ENCODE results near the gene SSH2.
"Not testable (repeated sequence)": the region's sequence is repeated elsewhere in the genome, so short reads cannot be mapped to it uniquely, and the experiment has no call there.

The SSH2 gene

GRCh38 chr17:29728490-29728889 is 201.5 kb downstream of the SSH2 start:
- DNase-seq, result no peak

DNA sequence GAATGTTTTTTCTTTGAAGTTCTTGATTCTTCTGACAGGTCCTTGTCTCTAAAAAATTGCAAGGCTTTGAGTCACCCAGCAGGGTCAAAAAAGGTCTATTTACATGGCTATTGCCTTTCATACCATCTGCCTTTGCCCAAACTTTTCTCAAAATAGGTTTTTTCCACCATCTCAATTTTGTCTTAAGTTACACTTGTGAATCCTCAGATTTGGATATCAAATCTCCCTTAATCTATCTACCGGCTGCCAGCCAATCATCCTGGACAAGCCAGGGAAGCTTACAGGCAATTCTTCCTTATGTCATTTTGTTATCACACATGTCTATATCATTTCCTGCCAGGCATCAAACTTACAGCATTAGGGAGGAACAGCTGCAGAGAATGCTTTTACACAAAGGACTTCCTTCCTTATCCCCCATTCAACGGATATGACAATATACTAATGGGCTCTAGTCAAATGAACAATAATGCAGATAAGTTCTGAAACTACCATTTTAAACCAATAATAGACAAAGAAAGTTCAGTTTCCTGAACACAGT is 203.2 kb downstream of the SSH2 start:
- DNase-seq, result no peak

- not testable (repeated sequence) for DNase-seq
Observed at GRCh38 chr17:29725408-29725807, 204.6 kb downstream of the SSH2 start.

DNA sequence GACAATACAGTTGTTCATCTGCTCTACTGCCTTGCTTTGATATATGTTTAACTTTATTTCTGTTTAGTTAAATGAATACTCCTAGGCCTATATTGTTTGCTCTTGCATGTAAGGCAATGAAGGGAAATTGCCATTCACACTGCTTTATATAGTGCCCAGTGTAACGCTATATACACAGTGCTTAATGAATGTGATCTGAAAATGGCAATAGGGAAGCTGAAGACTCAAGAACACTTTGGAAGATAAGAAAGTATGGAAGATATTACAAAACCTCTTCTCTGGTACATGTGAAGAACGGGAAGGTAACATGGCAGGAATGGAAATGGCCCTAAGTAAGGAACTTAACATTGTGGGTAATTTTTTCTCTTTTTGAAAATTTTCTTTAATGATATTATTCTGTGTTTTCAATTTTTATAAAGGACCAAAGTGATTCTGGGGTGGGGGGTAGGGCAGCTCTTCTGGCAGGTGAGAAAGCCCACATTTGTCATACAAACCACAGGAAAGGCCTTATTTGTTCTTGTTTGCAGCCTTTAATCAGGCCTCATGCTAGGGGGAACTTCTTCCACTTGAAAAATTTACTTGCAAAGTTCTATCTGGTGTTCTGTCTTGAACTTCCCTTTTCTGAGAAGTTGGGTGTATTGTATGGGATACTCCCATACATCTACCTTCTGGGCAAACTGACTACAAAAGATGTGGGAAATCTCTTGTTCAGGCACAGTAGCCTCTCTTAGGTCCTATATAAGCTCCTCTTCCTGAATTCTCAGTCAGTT is 206.6 kb downstream of the SSH2 start:
- DNase-seq, result no peak

- no peak for DNase-seq
Observed at GRCh38 chr17:29722411-29723198, 207.4 kb downstream of the SSH2 start.

- DNase-seq, result no peak
Observed at GRCh38 chr17:29720551-29720950, 209.5 kb downstream of the SSH2 start.

DNA sequence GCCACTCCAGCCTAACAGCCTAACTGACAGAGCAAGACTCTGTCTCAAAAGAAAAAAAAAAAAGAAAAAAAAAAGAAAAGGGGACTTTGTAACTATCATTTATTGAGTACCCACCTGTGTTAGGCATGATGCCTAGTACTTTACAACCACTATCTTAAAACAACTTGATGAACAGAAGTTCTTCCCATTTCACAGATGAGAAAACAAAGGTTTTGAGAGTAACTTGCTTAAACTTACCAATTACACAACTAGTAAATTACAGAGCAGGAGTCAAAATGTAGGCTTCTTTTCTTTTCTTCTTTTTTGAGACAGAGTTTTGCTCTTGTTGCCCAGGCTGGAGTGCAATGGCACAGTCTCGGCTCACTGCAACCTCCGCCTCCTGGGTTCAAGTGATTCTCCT is 210.6 kb downstream of the SSH2 start:
- no peak for DNase-seq

DNA sequence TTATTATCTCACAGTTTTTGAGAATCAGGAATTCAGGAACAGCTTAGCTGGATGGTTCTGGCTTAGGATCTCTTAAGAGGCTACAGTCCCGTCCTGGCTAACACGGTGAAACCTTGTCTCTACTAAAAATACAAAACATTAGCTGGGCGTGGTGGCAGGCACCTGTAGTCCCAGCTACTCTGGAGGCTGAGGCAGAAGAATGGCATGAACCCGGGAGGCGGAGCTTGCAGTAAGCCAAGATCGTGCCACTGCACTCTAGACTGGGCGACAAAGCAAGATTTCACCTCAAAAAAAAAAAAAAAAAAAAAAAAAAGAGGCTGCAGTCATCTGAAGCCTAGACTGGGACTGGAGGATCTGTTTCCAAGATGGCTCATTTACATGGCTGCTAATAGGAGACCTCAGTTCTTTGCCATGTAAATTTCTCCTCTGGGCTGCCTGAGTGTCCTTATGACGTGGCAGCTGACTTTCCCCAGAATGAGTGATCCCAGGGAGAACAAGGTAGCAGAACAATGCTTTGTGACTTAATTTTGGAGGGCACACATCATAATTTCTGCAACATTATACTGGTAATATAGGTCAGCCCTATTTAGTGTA is 211.5 kb downstream of the SSH2 start:
- no peak for DNase-seq

GRCh38 chr17:29717817-29718216 is 212.2 kb downstream of the SSH2 start:
- DNase-seq, result no peak

- DNase-seq, result no peak
Observed at GRCh38 chr17:29716566-29716965, 213.5 kb downstream of the SSH2 start.

DNA sequence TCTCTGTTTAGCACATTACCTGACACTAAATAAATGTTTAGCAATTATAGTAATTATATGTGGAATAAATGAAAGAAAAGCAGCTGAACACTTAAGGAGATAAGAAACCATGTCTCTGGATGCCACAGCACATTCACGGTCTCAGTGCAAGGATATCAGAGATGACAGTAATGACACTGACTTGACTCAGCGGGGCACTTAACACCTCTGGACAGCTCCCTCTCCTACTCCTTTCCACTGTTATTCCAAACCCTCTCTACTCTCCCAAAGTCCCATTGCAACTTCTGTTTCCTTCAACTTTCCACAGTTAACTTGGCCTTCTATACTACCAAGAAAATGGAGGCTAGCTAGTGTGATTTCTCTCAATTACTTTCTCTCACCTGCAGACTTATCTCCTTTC is 214.3 kb downstream of the SSH2 start:
- no peak for DNase-seq

- DNase-seq, result no peak
Observed at GRCh38 chr17:29714146-29714545, 215.9 kb downstream of the SSH2 start.

GRCh38 chr17:29713626-29714025 is 216.4 kb downstream of the SSH2 start:
- DNase-seq, result no peak

GRCh38 chr17:29711588-29712385 is 218.2 kb downstream of the SSH2 start:
- no peak for DNase-seq

DNA sequence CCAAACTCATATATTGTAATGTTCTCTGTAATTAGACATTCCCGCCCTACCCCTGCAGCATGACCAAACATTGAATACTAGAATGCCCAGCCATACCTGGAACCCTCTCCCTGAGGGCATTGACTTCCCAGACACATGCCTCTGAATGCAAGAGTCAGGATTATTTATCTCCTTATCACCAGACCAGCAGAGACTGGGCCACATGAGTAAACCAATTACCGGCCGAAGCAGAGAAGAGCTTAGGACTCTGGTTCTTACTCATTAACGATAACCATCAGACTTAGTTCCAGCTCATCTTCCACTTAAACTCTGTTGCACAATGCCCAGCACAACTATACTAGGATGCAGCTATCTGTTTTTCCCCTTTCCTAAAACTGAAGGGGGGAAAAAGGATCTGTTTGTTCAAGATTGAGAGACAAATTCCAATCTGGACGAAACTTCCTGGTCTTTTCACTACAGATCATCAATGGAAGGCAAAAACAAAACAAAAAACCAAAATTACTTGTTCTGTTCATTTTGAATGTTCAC is 219.1 kb downstream of the SSH2 start:
- no peak for DNase-seq

GRCh38 chr17:29710520-29710884 is 219.5 kb downstream of the SSH2 start:
- DNase-seq, result no peak

DNA sequence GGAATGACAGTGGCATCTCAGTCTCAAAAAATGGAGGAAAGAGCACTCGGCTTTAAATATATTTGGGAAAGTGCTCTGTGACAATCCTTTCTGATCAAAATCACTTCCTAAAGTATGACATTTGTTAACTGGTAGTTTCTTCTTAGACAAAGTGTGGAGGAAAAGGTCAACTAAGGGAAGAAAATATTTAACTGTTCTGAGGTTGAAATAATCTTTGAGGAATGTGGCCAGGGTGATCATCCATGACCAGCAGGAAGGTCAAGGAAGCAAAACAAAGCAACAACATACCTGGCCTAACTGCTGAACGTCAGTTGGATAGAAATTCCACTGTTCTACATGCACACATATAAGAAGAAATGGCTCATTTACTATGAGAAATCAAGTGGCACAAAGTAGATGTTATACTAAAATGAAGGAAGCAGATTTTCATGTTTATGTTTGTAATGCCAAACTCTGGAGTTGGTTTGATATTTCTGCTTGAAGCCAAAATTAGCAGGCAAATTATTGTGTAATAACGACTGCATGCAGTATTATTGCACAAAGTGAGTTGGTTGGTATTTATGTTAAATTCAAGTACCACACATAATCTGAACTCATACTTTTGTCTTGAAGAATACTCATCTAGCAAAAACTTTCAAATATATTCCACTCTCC is 220.0 kb downstream of the SSH2 start:
- no peak for DNase-seq

DNA sequence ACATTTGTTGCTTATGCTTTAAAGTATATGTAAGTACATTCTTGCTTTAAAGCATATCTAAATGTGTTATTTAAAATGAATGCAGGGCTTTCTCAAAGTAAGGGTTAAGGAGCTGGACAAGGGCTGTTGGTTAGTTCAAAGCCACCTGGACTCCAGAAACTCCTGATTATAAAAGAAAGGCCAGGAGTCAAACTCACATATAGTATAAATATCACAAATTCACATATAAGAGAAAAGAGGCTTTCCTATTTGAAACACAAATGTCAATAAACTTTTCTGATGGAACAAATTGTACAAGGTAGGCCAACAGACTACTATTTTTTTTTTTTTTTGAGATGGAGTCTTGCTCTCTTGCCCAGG is 222.8 kb downstream of the SSH2 start:
- DNase-seq, result no peak

DNA sequence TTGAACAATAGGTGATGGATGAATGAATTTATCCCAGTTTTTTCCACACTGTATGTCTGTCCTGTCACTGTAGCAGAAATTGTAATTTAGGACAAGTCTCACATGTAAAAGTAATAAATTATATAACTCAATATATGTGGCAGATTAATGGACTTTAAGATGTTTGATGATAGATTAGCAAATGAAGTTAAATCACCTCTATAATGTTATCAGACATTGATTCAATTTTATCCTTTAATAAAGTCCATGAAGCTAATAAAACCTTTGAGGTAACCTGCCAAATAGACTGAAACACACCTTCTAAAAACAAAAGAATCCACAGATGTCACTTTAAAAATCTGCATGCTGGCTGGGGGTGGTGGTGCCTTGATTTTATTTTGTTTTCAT is 224.0 kb downstream of the SSH2 start:
- DNase-seq, result no peak

DNA sequence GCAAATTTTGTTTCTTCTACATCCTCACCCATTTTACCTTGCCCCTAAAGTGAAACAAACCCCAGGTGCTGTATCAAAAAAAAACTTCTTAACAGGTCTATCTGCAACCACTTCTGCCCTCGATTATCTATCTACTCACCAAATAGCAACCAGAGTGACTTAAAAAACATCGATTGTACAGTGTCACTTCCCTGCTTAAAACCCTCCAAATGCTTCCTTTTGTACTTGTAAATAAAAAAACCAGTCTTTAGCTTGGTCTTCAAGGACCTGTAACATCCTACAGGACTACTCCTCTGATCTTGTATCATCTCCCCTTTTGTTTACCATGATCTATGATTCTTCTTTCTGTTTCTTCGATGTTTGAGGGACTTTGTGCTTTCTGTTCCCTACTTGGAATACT is 224.6 kb downstream of the SSH2 start:
- DNase-seq, result no peak

- DNase-seq, result no peak
Observed at GRCh38 chr17:29699283-29699682, 230.7 kb downstream of the SSH2 start.

DNA sequence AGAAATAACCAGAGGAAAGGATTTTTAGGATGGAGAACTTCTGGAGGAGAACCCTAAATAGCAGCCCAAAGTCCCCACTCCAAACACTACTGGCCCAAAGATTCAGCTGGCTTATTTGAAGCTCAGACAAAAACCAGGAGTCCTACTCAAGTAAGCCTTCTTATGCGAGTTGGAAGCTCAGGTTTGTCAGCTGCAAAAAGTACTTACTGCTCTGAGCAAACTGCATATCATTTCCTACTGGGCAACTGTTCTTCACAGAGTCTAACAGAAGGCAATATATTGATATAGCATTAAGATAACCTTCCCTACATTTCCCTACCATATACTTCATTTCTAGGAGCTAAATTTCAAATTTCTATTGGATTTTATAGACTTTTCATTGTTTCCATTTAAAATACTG is 231.2 kb downstream of the SSH2 start:
- DNase-seq, result no peak
